Measurements from ENCODE around the gene TRNT1.

TRNT1 gene
- total RNA-seq: 41.7 to 84.7 (median 59.6) reads per million in 9 experiments

GRCh38 chr3:3126477-3127431, at the start of gene TRNT1:
TRNT1 (plus strand) TSS chr3:3126940; CDS start chr3:3129041, 2,101 bp downstream.
- DNase-seq (peak; percentile 94 to 96 (median 96)), ATAC-seq (replicated peaks) (peak; percentile 82)
- Mint-ChIP-seq H3K36me3 (ENCODE audit: insufficient read depth) (peaks cover 47% of the 10 kb centered on the region), H3K27ac (peak within 1 kb of the TSS; percentile 99 to 100), H3K27me3 (no peaks in the 10 kb centered on the region), H3K4me3 (peak within 1 kb of the TSS; percentile 97 to 100), H3K4me1 (ENCODE audit: low read depth in 2 of 2) (peaks cover 32 to 37% of the 10 kb centered on the region in 2 donors), H3K9me3 (no peaks in the 10 kb centered on the region)

- H3K27me3 Mint-ChIP-seq: peaks cover 8 to 10% of the 10 kb centered on the region in 2 donors
- no peaks in the 10 kb centered on the region for H3K4me1 Mint-ChIP-seq (ENCODE audit: low read depth in 2 of 2)
- H3K36me3 Mint-ChIP-seq (ENCODE audit: insufficient read depth): peaks cover 2% of the 10 kb centered on the region
Measured at GRCh38 chr3:3080309-3080708, 46.4 kb upstream of the TRNT1 start.

GRCh38 chr3:3081381-3082233, 45.1 kb upstream of the TRNT1 start:
- DNase-seq (no peak), ATAC-seq (replicated peaks) (no peak)
- no peak overlapping the region for H3K27ac Mint-ChIP-seq
- no peaks in the 10 kb centered on the region for H3K9me3 Mint-ChIP-seq
- peaks cover 2% of the 10 kb centered on the region for H3K36me3 Mint-ChIP-seq (ENCODE audit: insufficient read depth)
- H3K4me1 Mint-ChIP-seq (ENCODE audit: low read depth in 2 of 2): no peaks in the 10 kb centered on the region
- H3K27me3 Mint-ChIP-seq: peaks cover 8 to 10% of the 10 kb centered on the region in 2 donors
- no peak overlapping the region for H3K4me3 Mint-ChIP-seq

More at GRCh38 chr3:3080309-3080708, 46.4 kb upstream of the TRNT1 start:
- H3K4me3 Mint-ChIP-seq: no peak overlapping the region
- DNase-seq (no peak), ATAC-seq (replicated peaks) (no peak)
- no peak overlapping the region for H3K27ac Mint-ChIP-seq
- H3K9me3 Mint-ChIP-seq: no peaks in the 10 kb centered on the region

GRCh38 chr3:3082234-3082924, 44.4 kb upstream of the TRNT1 start:
- H3K27me3 Mint-ChIP-seq: peaks cover 8 to 10% of the 10 kb centered on the region in 2 donors
- no peak for ATAC-seq (replicated peaks)
- no peak for DNase-seq
- H3K4me1 Mint-ChIP-seq (ENCODE audit: low read depth in 2 of 2): no peaks in the 10 kb centered on the region
- H3K9me3 Mint-ChIP-seq: no peaks in the 10 kb centered on the region
- H3K27ac Mint-ChIP-seq: no peak overlapping the region
- peaks cover 2% of the 10 kb centered on the region for H3K36me3 Mint-ChIP-seq (ENCODE audit: insufficient read depth)
- no peak overlapping the region for H3K4me3 Mint-ChIP-seq

GRCh38 chr3:3084890-3085289, 41.9 kb upstream of the TRNT1 start:
- H3K27ac Mint-ChIP-seq: no peak overlapping the region
- ATAC-seq (replicated peaks) (no peak), DNase-seq (no peak)
- H3K4me3 Mint-ChIP-seq: no peak overlapping the region
- H3K4me1 Mint-ChIP-seq (ENCODE audit: low read depth in 2 of 2): peaks cover 0 to 4% of the 10 kb centered on the region in 2 donors
- peaks cover 2% of the 10 kb centered on the region for H3K36me3 Mint-ChIP-seq (ENCODE audit: insufficient read depth)
- H3K9me3 Mint-ChIP-seq: no peaks in the 10 kb centered on the region
- no peaks in the 10 kb centered on the region for H3K27me3 Mint-ChIP-seq

GRCh38 chr3:3085782-3086181, 41.0 kb upstream of the TRNT1 start:
- Mint-ChIP-seq H3K27ac (no peak overlapping the region), H3K27me3 (no peaks in the 10 kb centered on the region), H3K9me3 (no peaks in the 10 kb centered on the region), H3K4me3 (no peak overlapping the region), H3K36me3 (ENCODE audit: insufficient read depth) (peaks cover 2% of the 10 kb centered on the region), H3K4me1 (ENCODE audit: low read depth in 2 of 2) (peaks cover 0 to 4% of the 10 kb centered on the region in 2 donors)
- ATAC-seq (replicated peaks) (no peak), DNase-seq (no peak)

GRCh38 chr3:3086239-3086638, 40.5 kb upstream of the TRNT1 start:
- Mint-ChIP-seq H3K4me1 (ENCODE audit: low read depth in 2 of 2) (peaks cover 0 to 4% of the 10 kb centered on the region in 2 donors), H3K36me3 (ENCODE audit: insufficient read depth) (peaks cover 2% of the 10 kb centered on the region), H3K4me3 (no peak overlapping the region), H3K27me3 (no peaks in the 10 kb centered on the region), H3K27ac (no peak overlapping the region), H3K9me3 (no peaks in the 10 kb centered on the region)
- DNase-seq (no peak), ATAC-seq (replicated peaks) (no peak)

- no peaks in the 10 kb centered on the region for H3K27me3 Mint-ChIP-seq
- H3K36me3 Mint-ChIP-seq (ENCODE audit: insufficient read depth): peaks cover 2% of the 10 kb centered on the region
- no peaks in the 10 kb centered on the region for H3K9me3 Mint-ChIP-seq
- ATAC-seq (replicated peaks): no peak
- no peak for DNase-seq
- no peak overlapping the region for H3K27ac Mint-ChIP-seq
- H3K4me3 Mint-ChIP-seq: no peak overlapping the region
- H3K4me1 Mint-ChIP-seq (ENCODE audit: low read depth in 2 of 2): peaks cover 0 to 4% of the 10 kb centered on the region in 2 donors
Measured at GRCh38 chr3:3087279-3087678, 39.5 kb upstream of the TRNT1 start.

GRCh38 chr3:3087716-3088465, 38.8 kb upstream of the TRNT1 start:
- DNase-seq: no peak
- peaks cover 2% of the 10 kb centered on the region for H3K36me3 Mint-ChIP-seq (ENCODE audit: insufficient read depth)
- H3K27ac Mint-ChIP-seq: no peak overlapping the region
- no peaks in the 10 kb centered on the region for H3K9me3 Mint-ChIP-seq
- no peak overlapping the region for H3K4me3 Mint-ChIP-seq
- H3K4me1 Mint-ChIP-seq (ENCODE audit: low read depth in 2 of 2): peaks cover 0 to 4% of the 10 kb centered on the region in 2 donors
- no peak for ATAC-seq (replicated peaks)
- no peaks in the 10 kb centered on the region for H3K27me3 Mint-ChIP-seq

GRCh38 chr3:3089017-3089416, 37.7 kb upstream of the TRNT1 start:
- no peaks in the 10 kb centered on the region for H3K36me3 Mint-ChIP-seq (ENCODE audit: insufficient read depth)
- H3K27me3 Mint-ChIP-seq: no peaks in the 10 kb centered on the region
- no peak overlapping the region for H3K4me3 Mint-ChIP-seq
- no peaks in the 10 kb centered on the region for H3K9me3 Mint-ChIP-seq
- no peak for DNase-seq
- H3K27ac Mint-ChIP-seq: no peak overlapping the region
- no peak for ATAC-seq (replicated peaks)
- peaks cover 0 to 4% of the 10 kb centered on the region in 2 donors for H3K4me1 Mint-ChIP-seq (ENCODE audit: low read depth in 2 of 2)

GRCh38 chr3:3097958-3098357, 28.8 kb upstream of the TRNT1 start:
- Mint-ChIP-seq H3K4me1 (ENCODE audit: low read depth in 2 of 2) (no peaks in the 10 kb centered on the region), H3K9me3 (no peaks in the 10 kb centered on the region), H3K27ac (no peak overlapping the region), H3K4me3 (no peak overlapping the region), H3K27me3 (peaks cover 11 to 15% of the 10 kb centered on the region in 2 donors), H3K36me3 (ENCODE audit: insufficient read depth) (no peaks in the 10 kb centered on the region)
- no peak for ATAC-seq (replicated peaks)
- no peak for DNase-seq

GRCh38 chr3:3101660-3102458, 24.9 kb upstream of the TRNT1 start:
- DNase-seq (no peak), ATAC-seq (replicated peaks) (no peak)
- Mint-ChIP-seq H3K36me3 (ENCODE audit: insufficient read depth) (no peaks in the 10 kb centered on the region), H3K9me3 (no peaks in the 10 kb centered on the region), H3K27me3 (peaks cover 6 to 11% of the 10 kb centered on the region in 2 donors), H3K4me1 (ENCODE audit: low read depth in 2 of 2) (no peaks in the 10 kb centered on the region), H3K4me3 (no peak overlapping the region), H3K27ac (no peak overlapping the region)
